Suprapubic skin (tissue), 4 donors: ENCODE data around the gene PIP5K1A. TPM values are rescaled to one million over a fixed set of nuclear protein-coding genes. Genes with fewer than 3 reads are reported as not detected.

Source experiments
- DNase-seq, 2 donors: peaks; one replicate each; pipeline ENCODE4 v3.0.0-alpha.2; 2019; ENCODE audit warnings: low spot score in 2 of 2
- H3K27ac ChIP-seq: fragments of 200-600 bp; sonication (generic); one replicate; pipeline ENCODE4 v1.5.1; 2019
- H3K27me3 ChIP-seq: fragments of 200-600 bp; sonication (generic); one replicate; pipeline ENCODE4 v1.5.1; 2019
- H3K36me3 ChIP-seq: fragments of 200-600 bp; sonication (generic); one replicate; pipeline ENCODE4 v1.5.1; 2019
- H3K4me1 ChIP-seq: fragments of 200-600 bp; sonication (generic); one replicate; pipeline ENCODE4 v1.5.1; 2019
- H3K4me3 ChIP-seq: fragments of 200-600 bp; sonication (generic); one replicate; pipeline ENCODE4 v1.5.1; 2019; ENCODE audit warnings: mild to moderate bottlenecking
- H3K9me3 ChIP-seq: fragments of 200-600 bp; sonication (generic); one replicate; pipeline ENCODE4 v1.5.1; 2019
- EP300 ChIP-seq: sonication (generic); formaldehyde crosslinking; IDR thresholded peaks from one replicate; pipeline ENCODE4 v1.6.1; 2017; ENCODE audit warnings: antibody characterized with exemption
- POLR2A ChIP-seq, 2 donors: fragments of 450-650 bp; IDR thresholded peaks; one replicate each; pipeline ENCODE4 v1.6.1; 2017; ENCODE audit warnings: antibody characterized with exemption in 2 of 2, mild to moderate bottlenecking in 2 of 2, moderate library complexity in 2 of 2
- POLR2AphosphoS5 ChIP-seq, 3 donors: sonication (generic); formaldehyde crosslinking; IDR thresholded peaks; one replicate each; pipeline ENCODE4 v1.6.1; 2017; ENCODE audit warnings: antibody characterized with exemption in 3 of 3
- WGBS: methylation state at CpG from one replicate; pipeline ENCODE4 v1.1.5; 2018; 5-methylcytosine and 5-hydroxymethylcytosine counted together
- total RNA-seq, 4 donors: library from RNA; depleted of rRNA; stranded (reverse); fragments of >200 nt; gene quantifications; one replicate each; pipeline ENCODE4 v1.1.0, GENCODE V29; 2016
- TF ChIP-seq, protein P1 (sequence below), 2 donors: fragments of 200-600 bp in 1 of 2; fragments of 450-650 bp in 1 of 2; sonication (generic) in 1 of 2; IDR thresholded peaks; one replicate each; pipeline ENCODE4 v1.5.1; 2016 to 2019; ENCODE audit warnings: antibody characterized with exemption in 2 of 2, mild to moderate bottlenecking in 1 of 2, moderate library complexity in 1 of 2

PIP5K1A gene
- total RNA-seq, 4 donors from 2014 or later, result 41.6 to 120 (median 51.6) TPM

DNA sequence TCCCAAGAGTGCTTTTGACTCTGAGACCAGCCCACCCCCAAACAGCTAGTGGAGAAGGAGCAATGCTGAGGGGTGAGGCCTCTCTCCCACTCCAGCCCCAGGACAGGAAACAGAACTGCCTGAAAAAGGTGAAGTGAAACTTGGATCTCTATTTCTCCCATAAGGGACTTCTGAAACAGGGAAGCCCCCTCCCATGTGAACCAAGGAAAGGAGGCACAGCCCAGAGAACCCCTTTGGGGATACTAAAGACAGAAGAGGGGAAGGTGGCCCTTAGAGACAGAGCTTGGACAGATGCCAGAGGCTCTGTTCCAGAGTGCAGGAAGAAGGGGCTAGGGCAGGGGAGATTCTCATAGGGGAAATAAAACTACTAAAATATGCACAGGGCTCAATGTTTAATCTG is 39.0 kb upstream of the PIP5K1A start:
- no peaks in the 10 kb centered on the region for H3K27me3 ChIP-seq
- H3K9me3 ChIP-seq, result no peaks in the 10 kb centered on the region
- no peak overlapping the region for H3K27ac ChIP-seq
- H3K36me3 ChIP-seq, result peaks cover 47% of the 10 kb centered on the region
- no peak for TF ChIP-seq POLR2A (IDR thresholded peaks at IDR 0.05)
- TF ChIP-seq, protein P1, sequence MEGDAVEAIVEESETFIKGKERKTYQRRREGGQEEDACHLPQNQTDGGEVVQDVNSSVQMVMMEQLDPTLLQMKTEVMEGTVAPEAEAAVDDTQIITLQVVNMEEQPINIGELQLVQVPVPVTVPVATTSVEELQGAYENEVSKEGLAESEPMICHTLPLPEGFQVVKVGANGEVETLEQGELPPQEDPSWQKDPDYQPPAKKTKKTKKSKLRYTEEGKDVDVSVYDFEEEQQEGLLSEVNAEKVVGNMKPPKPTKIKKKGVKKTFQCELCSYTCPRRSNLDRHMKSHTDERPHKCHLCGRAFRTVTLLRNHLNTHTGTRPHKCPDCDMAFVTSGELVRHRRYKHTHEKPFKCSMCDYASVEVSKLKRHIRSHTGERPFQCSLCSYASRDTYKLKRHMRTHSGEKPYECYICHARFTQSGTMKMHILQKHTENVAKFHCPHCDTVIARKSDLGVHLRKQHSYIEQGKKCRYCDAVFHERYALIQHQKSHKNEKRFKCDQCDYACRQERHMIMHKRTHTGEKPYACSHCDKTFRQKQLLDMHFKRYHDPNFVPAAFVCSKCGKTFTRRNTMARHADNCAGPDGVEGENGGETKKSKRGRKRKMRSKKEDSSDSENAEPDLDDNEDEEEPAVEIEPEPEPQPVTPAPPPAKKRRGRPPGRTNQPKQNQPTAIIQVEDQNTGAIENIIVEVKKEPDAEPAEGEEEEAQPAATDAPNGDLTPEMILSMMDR (IDR thresholded peaks at IDR 0.05), result no peak
- H3K4me1 ChIP-seq, result peaks cover 23% of the 10 kb centered on the region
- no peak for DNase-seq
- H3K4me3 ChIP-seq, result no peak overlapping the region

DNA sequence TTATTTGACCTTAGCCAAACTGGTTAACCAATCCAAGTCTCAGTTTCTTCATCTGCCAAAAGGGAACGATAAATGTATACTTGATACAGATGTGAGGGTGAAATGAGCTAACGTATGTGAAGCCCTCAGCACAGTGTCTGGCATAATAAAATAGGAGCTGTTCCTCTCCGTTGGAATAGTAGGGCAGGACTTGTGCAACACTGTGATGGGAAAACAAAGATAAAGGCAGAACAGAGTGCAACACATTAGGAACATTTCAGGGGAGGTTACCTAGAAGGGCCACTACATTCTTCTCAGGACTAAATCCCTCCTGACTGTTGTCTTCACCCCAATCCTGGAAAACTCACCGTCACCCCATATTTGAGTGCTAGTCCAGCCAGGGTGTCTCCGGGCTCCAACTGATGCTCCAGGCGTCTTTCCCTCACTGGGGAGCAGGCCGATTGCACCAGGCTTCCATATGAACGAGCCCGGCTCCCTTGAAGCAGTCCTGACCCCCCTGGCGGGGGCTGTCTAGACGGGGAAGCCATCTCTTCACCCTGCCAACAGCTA is 33.5 kb upstream of the PIP5K1A start:
- H3K27ac ChIP-seq, result peak overlapping the region; percentile 84
- H3K4me1 ChIP-seq, result peaks cover 39% of the 10 kb centered on the region
- H3K36me3 ChIP-seq, result peaks cover 38% of the 10 kb centered on the region
- 18% methylated on average over 11 of the region's 11 CpGs for WGBS
- no peaks in the 10 kb centered on the region for H3K9me3 ChIP-seq
- DNase-seq, result no peak
- peak overlapping the region; percentile 85 for H3K4me3 ChIP-seq
- H3K27me3 ChIP-seq, result no peaks in the 10 kb centered on the region
- TF ChIP-seq, protein P1 (IDR thresholded peaks at IDR 0.05), result no peak
- TF ChIP-seq POLR2AphosphoS5 (IDR thresholded peaks at IDR 0.05), result no peak
- no peak for TF ChIP-seq EP300
- TF ChIP-seq POLR2A (IDR thresholded peaks at IDR 0.05), result no peak

DNA sequence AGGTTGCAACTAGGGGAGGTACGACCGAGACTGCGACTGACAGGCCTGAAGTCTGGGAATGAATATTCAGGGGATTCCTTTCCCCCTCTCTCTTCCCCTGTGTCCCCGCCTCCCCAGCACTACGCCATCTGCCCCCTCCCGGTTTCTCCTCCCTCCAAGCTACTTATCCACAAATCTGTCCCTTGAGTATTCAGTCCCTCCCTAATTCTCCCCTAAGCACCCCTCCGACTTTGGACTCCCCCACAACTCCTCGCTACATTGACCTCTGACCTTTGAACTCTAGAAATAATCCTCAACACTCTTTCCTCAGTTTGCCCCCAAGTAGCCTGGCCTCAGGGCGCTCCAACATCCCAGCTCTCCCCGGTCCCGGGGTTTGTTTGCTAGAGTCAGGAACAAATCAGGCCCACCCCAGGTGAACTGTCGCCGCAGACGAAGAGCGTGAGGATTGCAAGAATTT is 33.0 kb upstream of the PIP5K1A start:
- Histone ChIP-seq H3K9me3 (no peaks in the 10 kb centered on the region), H3K4me1 (peaks cover 39% of the 10 kb centered on the region), H3K27ac (peak overlapping the region; percentile 84), H3K27me3 (no peaks in the 10 kb centered on the region), H3K4me3 (peak overlapping the region; percentile 85), H3K36me3 (peaks cover 41% of the 10 kb centered on the region)
- DNase-seq, result peak in 1 of 2 donors; percentile 82
- WGBS, result 7% methylated on average over 12 of the region's 15 CpGs
- TF ChIP-seq EP300 (no peak), POLR2A (IDR thresholded peaks at IDR 0.05) (peak in 1 of 2 donors; percentile 23), POLR2AphosphoS5 (IDR thresholded peaks at IDR 0.05) (no peak)
- TF ChIP-seq, protein P1 (IDR thresholded peaks at IDR 0.05), result no peak

DNA sequence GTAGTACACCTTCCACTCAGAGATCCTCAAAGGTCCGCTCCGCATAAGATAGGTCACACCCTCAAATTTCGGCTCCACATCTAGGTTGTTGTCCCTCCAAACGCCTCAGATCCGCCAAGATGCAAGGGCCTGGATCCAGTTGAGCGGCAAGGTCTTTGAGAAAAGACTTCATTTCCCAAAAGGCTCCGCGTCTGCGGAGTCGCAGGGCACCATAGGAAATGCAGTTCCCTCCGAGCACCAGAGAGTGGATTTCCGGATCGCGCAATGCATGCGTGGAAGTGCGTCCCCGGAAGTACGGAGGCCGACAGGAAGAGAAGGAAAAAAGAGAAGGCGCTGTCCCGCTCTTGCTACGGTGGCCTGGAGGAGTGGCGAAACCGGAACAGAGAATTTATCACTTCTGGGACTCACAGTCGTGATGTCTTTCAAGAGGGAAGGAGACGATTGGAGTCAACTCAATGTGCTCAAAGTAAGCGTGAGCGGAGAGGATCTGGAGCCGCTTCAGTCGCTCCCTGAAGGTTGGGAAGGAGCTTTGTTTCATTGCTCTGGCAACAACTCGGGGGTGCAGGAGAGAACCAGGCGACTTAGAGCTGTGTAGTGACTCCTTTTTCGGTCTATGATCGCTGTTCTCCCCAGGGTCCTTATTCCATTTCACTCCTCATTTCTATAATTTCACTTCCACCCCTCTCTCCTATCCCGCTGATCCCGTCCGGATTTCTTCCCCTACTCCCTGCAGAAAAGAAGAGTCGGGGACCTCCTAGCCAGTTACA is 32.4 kb upstream of the PIP5K1A start, which contains the start of the genes LYSMD1 and SCNM1:
Gene LYSMD1, minus strand, starts transcription at position 165 of the 767 bp plus-strand sequence. CDS start 644 bp downstream, outside the sequence.
Gene SCNM1, plus strand, starts transcription at position 407 of the 767 bp plus-strand sequence. Its CDS starts 9 bp downstream, at position 416.
- Histone ChIP-seq H3K27ac (peak within 1 kb of the TSS; percentile 84), H3K36me3 (peaks cover 41% of the 10 kb centered on the region), H3K9me3 (no peaks in the 10 kb centered on the region), H3K4me1 (peaks cover 35% of the 10 kb centered on the region), H3K27me3 (no peaks in the 10 kb centered on the region), H3K4me3 (peak within 1 kb of the TSS; percentile 85)
- DNase-seq, result peak; percentile 97 to 99
- TF ChIP-seq POLR2A (IDR thresholded peaks at IDR 0.05), result peak in 1 of 2 donors; percentile 23
- TF ChIP-seq, protein P1 (IDR thresholded peaks at IDR 0.05), result peak; percentile 6 to 18
- TF ChIP-seq POLR2AphosphoS5 (IDR thresholded peaks at IDR 0.05), result peak; percentile 85 to 100 (median 96)
- no peak for TF ChIP-seq EP300
- WGBS, result 0% methylated on average over 37 of the region's 38 CpGs

DNA sequence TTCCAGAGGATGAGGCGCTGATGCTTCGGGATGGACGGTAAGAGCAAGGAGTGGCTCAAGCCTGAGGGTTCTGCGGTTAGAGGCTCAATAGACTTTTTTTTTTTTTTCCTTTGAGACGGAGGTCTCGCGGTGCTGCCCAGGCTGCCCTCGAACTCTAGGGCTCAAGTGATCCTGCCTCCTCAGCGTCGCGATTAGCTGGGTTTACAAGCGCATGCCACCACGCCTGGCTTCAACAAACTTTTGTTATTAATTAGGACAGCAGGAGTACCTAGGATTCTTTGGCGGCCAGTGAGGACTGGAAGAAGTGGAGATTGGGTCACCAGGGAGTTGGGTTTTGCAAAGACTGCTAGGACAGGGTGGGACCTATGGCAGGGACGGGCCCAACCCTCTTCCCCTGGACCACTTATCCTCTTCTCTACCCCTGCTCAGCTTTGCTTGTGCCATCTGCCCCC is 31.8 kb upstream of the PIP5K1A start:
- under 1% methylated on average over 14 of the region's 15 CpGs for WGBS
- H3K4me3 ChIP-seq, result peak overlapping the region; percentile 85
- no peak for DNase-seq
- H3K9me3 ChIP-seq, result no peaks in the 10 kb centered on the region
- peaks cover 39% of the 10 kb centered on the region for H3K36me3 ChIP-seq
- peak overlapping the region; percentile 82 for H3K27ac ChIP-seq
- no peaks in the 10 kb centered on the region for H3K27me3 ChIP-seq
- no peak for TF ChIP-seq POLR2A (IDR thresholded peaks at IDR 0.05)
- H3K4me1 ChIP-seq, result peaks cover 32% of the 10 kb centered on the region
